MM.1S (cell line): ENCODE data around the gene ANTXR1.

Experiments
- DNase-seq: peaks from one replicate; pipeline ENCODE4 v3.0.0-alpha.2; 2015
- H2AFZ ChIP-seq: fragments of 300-600 bp; sonication (generic); 2 replicates; pipeline ENCODE4 v1.6.0; 2016; ENCODE audit warnings: antibody characterized with exemption, low read length
- H3F3A ChIP-seq: fragments of 300-600 bp; sonication (generic); 2 replicates; pipeline ENCODE4 v1.6.1; 2016; ENCODE audit warnings: mild to moderate bottlenecking, antibody characterized with exemption, low read length, moderate library complexity, mixed read lengths; ENCODE audit not compliant: insufficient read depth
- H3K27ac ChIP-seq: fragments of 300-600 bp; sonication (generic); 2 replicates; pipeline ENCODE4 v1.5.1; 2016; ENCODE audit warnings: mild to moderate bottlenecking, low read length
- H3K27me3 ChIP-seq: fragments of 300-600 bp; sonication (generic); replicated peaks from 2 replicates; pipeline ENCODE4 v1.6.0; 2016; ENCODE audit warnings: low read length; ENCODE audit not compliant: insufficient read depth
- H3K36me3 ChIP-seq: fragments of 300-600 bp; sonication (generic); replicated peaks from 2 replicates; pipeline ENCODE4 v1.6.1; 2016; ENCODE audit warnings: mild to moderate bottlenecking, low read length, mixed read lengths; ENCODE audit not compliant: insufficient read depth
- H3K4me1 ChIP-seq: fragments of 300-600 bp; sonication (generic); 2 replicates; pipeline ENCODE4 v1.6.1; 2016; ENCODE audit warnings: low read length, mixed read lengths
- H3K4me2 ChIP-seq: fragments of 300-600 bp; sonication (generic); 2 replicates; pipeline ENCODE4 v1.6.0; 2016; ENCODE audit warnings: low read depth, low read length
- H3K4me3 ChIP-seq: fragments of 300-600 bp; sonication (generic); 2 replicates; pipeline ENCODE4 v1.5.1; 2016; ENCODE audit warnings: low read length, mixed read lengths
- H3K79me2 ChIP-seq: fragments of 300-600 bp; sonication (generic); 2 replicates; pipeline ENCODE4 v1.6.1; 2016; ENCODE audit warnings: mixed run types, low read length, mixed read lengths
- H3K9ac ChIP-seq: fragments of 300-600 bp; sonication (generic); 2 replicates; pipeline ENCODE4 v1.6.1; 2016; ENCODE audit warnings: low read length, mixed read lengths
- H3K9me2 ChIP-seq: fragments of 300-600 bp; sonication (generic); replicated peaks from 2 replicates; pipeline ENCODE4 v1.6.1; 2016; ENCODE audit warnings: mild to moderate bottlenecking, low read length, mixed read lengths; ENCODE audit not compliant: insufficient read depth
- H3K9me3 ChIP-seq: fragments of 300-600 bp; sonication (generic); replicated peaks from 2 replicates; pipeline ENCODE4 v1.6.1; 2016; ENCODE audit warnings: mild to moderate bottlenecking, low read length, mixed read lengths; ENCODE audit not compliant: insufficient read depth
- H4K20me1 ChIP-seq: fragments of 300-600 bp; sonication (generic); 2 replicates; pipeline ENCODE4 v1.6.1; 2016; ENCODE audit warnings: mild to moderate bottlenecking, low read length, moderate library complexity, mixed read lengths; ENCODE audit not compliant: insufficient read depth
- EZH2 ChIP-seq: fragments of 300-600 bp; sonication (generic); optimal IDR thresholded peaks from 2 replicates; pipeline ENCODE3; 2017; ENCODE audit warnings: low read depth, mild to moderate bottlenecking, antibody characterized with exemption, low read length, mixed read lengths
- EZH2phosphoT487 ChIP-seq: fragments of 300-600 bp; sonication (generic); IDR thresholded peaks from 2 replicates; pipeline ENCODE4 v1.6.1; 2018; ENCODE audit warnings: antibody characterized with exemption, low read length
- TF ChIP-seq, protein P1 (sequence below): fragments of 300-600 bp; sonication (generic); IDR thresholded peaks from 2 replicates; pipeline ENCODE4 v1.5.1; 2016; ENCODE audit warnings: antibody characterized with exemption, low read length, mixed read lengths

The ANTXR1 gene

DNA sequence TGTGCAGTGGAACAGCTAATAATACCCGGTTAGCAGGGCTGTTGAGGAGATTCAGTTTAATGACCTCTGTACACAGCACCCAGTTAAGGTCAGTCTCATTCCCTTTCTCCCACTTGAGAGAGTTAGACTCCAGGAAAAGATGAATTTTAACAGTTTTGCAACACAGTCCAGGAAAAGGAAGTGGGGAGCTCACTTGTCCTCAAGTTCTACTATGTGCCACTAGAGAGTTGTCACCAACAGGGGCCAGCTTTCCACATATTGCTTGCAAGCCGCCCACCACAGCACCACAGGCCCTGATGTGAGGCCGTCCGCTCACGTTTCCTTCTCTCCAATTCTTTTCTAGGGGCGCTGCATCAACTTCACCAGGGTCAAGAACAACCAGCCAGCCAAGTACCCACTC lies 231.9 kb downstream of the ANTXR1 start:
- Histone ChIP-seq H3F3A (no peaks in the 10 kb centered on the region), H3K79me2 (no peaks in the 10 kb centered on the region), H3K27me3 (no peaks in the 10 kb centered on the region), H3K4me1 (no peaks in the 10 kb centered on the region), H3K9me2 (no peaks in the 10 kb centered on the region), H3K27ac (no peak overlapping the region), H4K20me1 (no peaks in the 10 kb centered on the region), H3K4me3 (no peak overlapping the region), H2AFZ (no peak overlapping the region), H3K9me3 (no peaks in the 10 kb centered on the region), H3K36me3 (no peaks in the 10 kb centered on the region), H3K9ac (no peak overlapping the region), H3K4me2 (no peak overlapping the region)
- no peak for DNase-seq
- TF ChIP-seq EZH2phosphoT487 (no peak), EZH2 (no peak)
- TF ChIP-seq, protein P1, sequence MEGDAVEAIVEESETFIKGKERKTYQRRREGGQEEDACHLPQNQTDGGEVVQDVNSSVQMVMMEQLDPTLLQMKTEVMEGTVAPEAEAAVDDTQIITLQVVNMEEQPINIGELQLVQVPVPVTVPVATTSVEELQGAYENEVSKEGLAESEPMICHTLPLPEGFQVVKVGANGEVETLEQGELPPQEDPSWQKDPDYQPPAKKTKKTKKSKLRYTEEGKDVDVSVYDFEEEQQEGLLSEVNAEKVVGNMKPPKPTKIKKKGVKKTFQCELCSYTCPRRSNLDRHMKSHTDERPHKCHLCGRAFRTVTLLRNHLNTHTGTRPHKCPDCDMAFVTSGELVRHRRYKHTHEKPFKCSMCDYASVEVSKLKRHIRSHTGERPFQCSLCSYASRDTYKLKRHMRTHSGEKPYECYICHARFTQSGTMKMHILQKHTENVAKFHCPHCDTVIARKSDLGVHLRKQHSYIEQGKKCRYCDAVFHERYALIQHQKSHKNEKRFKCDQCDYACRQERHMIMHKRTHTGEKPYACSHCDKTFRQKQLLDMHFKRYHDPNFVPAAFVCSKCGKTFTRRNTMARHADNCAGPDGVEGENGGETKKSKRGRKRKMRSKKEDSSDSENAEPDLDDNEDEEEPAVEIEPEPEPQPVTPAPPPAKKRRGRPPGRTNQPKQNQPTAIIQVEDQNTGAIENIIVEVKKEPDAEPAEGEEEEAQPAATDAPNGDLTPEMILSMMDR: no peak

DNA sequence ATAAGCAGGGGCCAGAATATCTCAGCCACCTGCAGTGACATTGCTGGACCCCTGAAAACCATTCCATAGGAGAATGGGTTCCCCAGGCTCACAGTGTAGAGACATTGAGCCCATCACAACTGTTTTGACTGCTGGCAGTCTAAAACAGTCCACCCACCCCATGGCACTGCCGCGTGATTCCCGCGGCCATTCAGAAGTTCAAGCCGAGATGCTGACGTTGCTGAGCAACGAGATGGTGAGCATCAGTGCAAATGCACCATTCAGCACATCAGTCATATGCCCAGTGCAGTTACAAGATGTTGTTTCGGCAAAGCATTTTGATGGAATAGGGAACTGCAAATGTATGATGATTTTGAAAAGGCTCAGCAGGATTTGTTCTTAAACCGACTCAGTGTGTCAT lies 234.6 kb downstream of the ANTXR1 start:
- no peak for TF ChIP-seq EZH2
- no peak for TF ChIP-seq EZH2phosphoT487
- TF ChIP-seq, protein P1: no peak
- H3K9me3 ChIP-seq: no peaks in the 10 kb centered on the region
- no peaks in the 10 kb centered on the region for H3K4me1 ChIP-seq
- H2AFZ ChIP-seq: no peak overlapping the region
- no peaks in the 10 kb centered on the region for H4K20me1 ChIP-seq
- no peak overlapping the region for H3K4me3 ChIP-seq
- no peaks in the 10 kb centered on the region for H3F3A ChIP-seq
- H3K27me3 ChIP-seq: no peaks in the 10 kb centered on the region
- H3K9me2 ChIP-seq: no peaks in the 10 kb centered on the region
- no peak overlapping the region for H3K27ac ChIP-seq
- H3K4me2 ChIP-seq: no peak overlapping the region
- H3K9ac ChIP-seq: no peak overlapping the region
- H3K36me3 ChIP-seq: no peaks in the 10 kb centered on the region
- H3K79me2 ChIP-seq: no peaks in the 10 kb centered on the region
- DNase-seq: no peak

DNA sequence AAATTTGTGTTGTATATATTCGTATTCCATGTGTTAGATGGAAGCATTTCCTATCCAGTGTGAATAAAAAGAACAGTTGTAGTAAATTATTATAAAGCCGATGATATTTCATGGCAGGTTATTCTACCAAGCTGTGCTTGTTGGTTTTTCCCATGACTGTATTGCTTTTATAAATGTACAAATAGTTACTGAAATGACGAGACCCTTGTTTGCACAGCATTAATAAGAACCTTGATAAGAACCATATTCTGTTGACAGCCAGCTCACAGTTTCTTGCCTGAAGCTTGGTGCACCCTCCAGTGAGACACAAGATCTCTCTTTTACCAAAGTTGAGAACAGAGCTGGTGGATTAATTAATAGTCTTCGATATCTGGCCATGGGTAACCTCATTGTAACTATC lies 235.3 kb downstream of the ANTXR1 start:
- no peaks in the 10 kb centered on the region for H3K79me2 ChIP-seq
- no peak for DNase-seq
- no peaks in the 10 kb centered on the region for H3F3A ChIP-seq
- no peaks in the 10 kb centered on the region for H3K36me3 ChIP-seq
- no peaks in the 10 kb centered on the region for H3K9me3 ChIP-seq
- H3K27ac ChIP-seq: no peak overlapping the region
- H3K4me1 ChIP-seq: no peaks in the 10 kb centered on the region
- no peak for TF ChIP-seq EZH2
- TF ChIP-seq, protein P1: no peak
- H3K27me3 ChIP-seq: no peaks in the 10 kb centered on the region
- no peak overlapping the region for H2AFZ ChIP-seq
- H3K4me2 ChIP-seq: no peak overlapping the region
- no peak overlapping the region for H3K9ac ChIP-seq
- no peak overlapping the region for H3K4me3 ChIP-seq
- no peaks in the 10 kb centered on the region for H4K20me1 ChIP-seq
- H3K9me2 ChIP-seq: no peaks in the 10 kb centered on the region

DNA sequence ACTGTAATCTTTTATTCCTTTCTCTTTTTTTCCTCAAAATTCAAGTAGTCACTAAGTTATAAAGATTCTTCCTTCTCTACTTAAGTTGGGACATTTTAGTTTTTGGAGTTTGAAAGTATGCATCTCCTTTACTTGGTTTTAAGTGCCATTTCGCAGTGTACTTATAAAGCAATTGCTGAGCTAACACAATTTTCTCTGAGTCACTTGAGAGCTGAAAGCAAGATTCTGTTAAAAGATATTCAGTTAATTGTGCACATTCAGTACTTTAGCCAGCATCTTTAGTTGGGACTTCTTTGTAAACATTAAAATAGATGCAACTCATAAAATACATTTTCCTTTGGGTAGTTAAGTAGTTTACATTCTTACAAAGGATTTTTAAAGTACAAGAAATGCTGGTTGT lies 238.0 kb downstream of the ANTXR1 start:
- Histone ChIP-seq H3F3A (no peaks in the 10 kb centered on the region), H4K20me1 (no peaks in the 10 kb centered on the region), H3K4me3 (no peak overlapping the region), H3K4me1 (no peaks in the 10 kb centered on the region), H3K27ac (no peak overlapping the region), H3K4me2 (no peak overlapping the region), H3K9ac (no peak overlapping the region), H3K9me2 (no peaks in the 10 kb centered on the region), H3K9me3 (no peaks in the 10 kb centered on the region), H3K27me3 (no peaks in the 10 kb centered on the region), H3K79me2 (no peaks in the 10 kb centered on the region), H3K36me3 (no peaks in the 10 kb centered on the region), H2AFZ (no peak overlapping the region)
- TF ChIP-seq, protein P1: no peak
- TF ChIP-seq EZH2phosphoT487 (no peak), EZH2 (no peak)
- no peak for DNase-seq
